ENCODE data around the gene SEC14L5.

GRCh38 chr16:4954714-4955113 lies 3.4 kb upstream of the SEC14L5 start:
- TF ChIP-seq EP300 (IDR thresholded peaks at IDR 0.05) (no peak), CTCF (IDR thresholded peaks at IDR 0.05) (no peak), POLR2A (IDR thresholded peaks at IDR 0.05) (no peak)

All from ovary (tissue), 3 donors.